B cell (primary cell): Measurements from ENCODE around the gene KIRREL3.

Experiments used
- CTCF ChIP-seq: fragments of 200-600 bp; IDR thresholded peaks from one replicate; pipeline ENCODE4 v1.8.0; 2022; ENCODE audit warnings: antibody characterized with exemption, mild to moderate bottlenecking
- EZH2 ChIP-seq: IDR thresholded peaks from 2 replicates; pipeline ENCODE4 v1.6.1; 2012; ENCODE audit warnings: borderline replicate concordance, low read depth, mild to moderate bottlenecking, moderate library complexity, low read length; ENCODE audit not compliant: insufficient read depth, poor library complexity, severe bottlenecking

DNA sequence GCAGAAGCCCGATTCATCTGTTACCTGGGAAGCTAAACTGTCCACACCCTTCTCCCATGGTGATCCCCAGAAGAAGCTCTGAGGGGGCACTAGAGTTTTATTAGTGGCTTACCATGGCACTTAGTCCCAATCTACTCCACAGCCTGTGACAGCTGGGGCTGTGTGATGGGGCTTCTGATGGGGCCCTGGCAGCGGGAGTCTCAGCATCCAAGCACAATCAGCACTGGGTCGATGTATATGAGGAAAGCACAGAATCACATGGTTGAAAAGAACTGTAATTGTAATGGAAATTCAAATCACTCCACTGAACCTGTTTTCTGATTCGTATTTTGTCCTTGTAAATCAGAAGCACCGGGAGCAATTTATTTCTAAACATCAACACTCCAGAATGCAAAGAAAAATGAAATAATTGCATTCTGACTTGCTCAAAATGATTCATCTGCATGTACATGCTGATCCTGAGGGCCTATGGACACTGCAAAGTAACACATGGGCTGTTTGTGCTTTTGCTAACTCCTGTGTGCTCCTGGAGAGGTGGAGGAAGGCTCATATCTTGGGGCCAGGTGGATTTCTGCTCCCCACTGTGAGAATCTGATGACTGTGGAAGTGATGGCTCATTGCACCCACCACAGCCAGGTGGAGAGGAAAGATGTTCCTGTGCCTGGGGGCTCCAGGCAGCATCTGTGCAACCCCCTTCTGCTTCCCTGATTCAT is 203.0 kb downstream of the KIRREL3 start:
- TF ChIP-seq CTCF (no peak), EZH2 (no peak)
